HCT116 (cell line): ENCODE measurements around the gene OR2T2. TPM values are rescaled to one million over a fixed set of nuclear protein-coding genes. Genes with fewer than 3 reads are reported as not detected.
"Not testable (repeated sequence)": the region's sequence is repeated elsewhere in the genome, so short reads cannot be mapped to it uniquely, and the experiment has no call there.

Experiments
- ATAC-seq: fragments of 200-7000 bp; cut with Tn5 transposase; 2 replicates; pipeline ENCODE4 v1.9.1; 2020; ENCODE audit warnings: mild to moderate bottlenecking, moderate library complexity
- BruUV-seq: library from RNA; stranded (reverse); fragments of 400-500 nt; replicated peaks from 2 replicates; lab custom pipeline; 2021; lab: Mats Ljungman, UMichigan
- CTCF ChIA-PET: fragments of 300-600 bp; sonication (Branson Sonifier 250); formaldehyde crosslinking; loops from one replicate; lab custom pipeline; 2021; ENCODE audit warnings: antibody characterized with exemption; lab: Charles Lee
- POLR2A ChIA-PET: fragments of 300-600, 350-600 bp; sonication (Branson Sonifier 250); formaldehyde crosslinking; loops from one replicate; lab custom pipeline; 2021; ENCODE audit warnings: antibody characterized with exemption; lab: Charles Lee
- RAD21 ChIA-PET, 2 experiments: fragments of 300-600 bp; sonication (Branson Sonifier 250); formaldehyde crosslinking; loops; one replicate each; lab custom pipeline; 2023; ENCODE audit warnings: low total read pairs in 2 of 2; ENCODE audit not compliant: uncharacterized antibody in 2 of 2, unreplicated experiment in 2 of 2, low non-redundant PET in 1 of 2; lab: Charles Lee
- DNase-seq: peaks from one replicate; pipeline ENCODE4 v3.0.0-alpha.2; 2010; ENCODE audit warnings: low read depth, low spot score
- H2AFZ ChIP-seq: fragments of 200-600 bp; shearing (Covaris generic), sonication (generic); 2 replicates; pipeline ENCODE4 v1.6.1; 2017; ENCODE audit warnings: low read depth, mixed run types, mixed read lengths, antibody characterized with exemption, low read length; ENCODE audit not compliant: poor library complexity, severe bottlenecking
- H3K27ac ChIP-seq: 2 replicates; pipeline ENCODE4 v1.5.1; 2012; ENCODE audit warnings: low read depth, low read length
- H3K27me3 ChIP-seq: fragments of 200-600 bp; sonication (generic); 2 replicates; pipeline ENCODE4 v1.6.1; 2016; ENCODE audit warnings: mixed run types, low read length, mixed read lengths; ENCODE audit not compliant: insufficient read depth
- H3K36me3 ChIP-seq, 2 experiments: fragments of 200-500 bp in 1 of 2; fragments of 200-600 bp in 1 of 2; sonication (Bioruptor generic) in 1 of 2; sonication (generic) in 1 of 2; 2 replicates each; pipeline versions ENCODE4 v1.5.1 to v1.6.1; 2014 to 2016; ENCODE audit warnings: low read length in 2 of 2, inconsistent platforms in 1 of 2, mixed read lengths in 1 of 2, mixed run types in 1 of 2; ENCODE audit not compliant: insufficient read depth in 2 of 2, control insufficient read depth in 1 of 2
- H3K4me1 ChIP-seq, 2 experiments: fragments of 200-600 bp in 1 of 2; sonication (generic) in 1 of 2; 2 replicates each; pipeline versions ENCODE4 v1.5.1 to v1.6.1; 2012 to 2017; ENCODE audit warnings: low read length in 2 of 2, inconsistent platforms in 1 of 2, mild to moderate bottlenecking in 1 of 2, mixed read lengths in 1 of 2, mixed run types in 1 of 2, moderate library complexity in 1 of 2; ENCODE audit not compliant: insufficient read depth in 2 of 2, control insufficient read depth in 1 of 2
- H3K4me2 ChIP-seq: fragments of 200-600 bp; sonication (generic); 2 replicates; pipeline ENCODE4 v1.6.1; 2017; ENCODE audit warnings: mixed run types, low read length, mixed read lengths
- H3K4me3 ChIP-seq, 2 experiments: fragments of 200-600 bp in 1 of 2; sonication (generic) in 1 of 2; replicated peaks in 1 of 2; 2 replicates each; pipeline ENCODE4 v1.5.1; 2011 to 2016; ENCODE audit warnings: low read length in 2 of 2, control low read depth in 1 of 2, low read depth in 1 of 2, mild to moderate bottlenecking in 1 of 2, mixed read lengths in 1 of 2, mixed run types in 1 of 2
- H3K79me2 ChIP-seq: fragments of 200-600 bp; sonication (generic); 2 replicates; pipeline ENCODE4 v1.6.1; 2017; ENCODE audit warnings: mild to moderate bottlenecking, mixed run types, low read length, moderate library complexity, mixed read lengths; ENCODE audit not compliant: insufficient read depth
- H3K9ac ChIP-seq: fragments of 200-600 bp; sonication (generic); 2 replicates; pipeline ENCODE4 v1.6.1; 2016; ENCODE audit warnings: low read length, mixed read lengths
- H3K9me2 ChIP-seq: fragments of 200-600 bp; sonication (generic), shearing (Covaris generic); 2 replicates; pipeline ENCODE4 v1.6.1; 2017; ENCODE audit warnings: mixed run types, mild to moderate bottlenecking, moderate library complexity; ENCODE audit not compliant: insufficient read depth
- H3K9me3 ChIP-seq, 2 experiments: fragments of 200-500 bp in 1 of 2; fragments of 200-600 bp in 1 of 2; sonication (Bioruptor generic) in 1 of 2; sonication (generic) in 1 of 2; 2 replicates each; pipeline ENCODE4 v1.6.1; 2014 to 2017; ENCODE audit warnings: low read length in 2 of 2, mixed read lengths in 2 of 2, inconsistent platforms in 1 of 2, low read depth in 1 of 2, mild to moderate bottlenecking in 1 of 2, mixed run types in 1 of 2, moderate library complexity in 1 of 2; ENCODE audit not compliant: control insufficient read depth in 1 of 2, insufficient read depth in 1 of 2
- H4K20me1 ChIP-seq: fragments of 200-600 bp; sonication (generic), shearing (Covaris generic); 2 replicates; pipeline ENCODE4 v1.6.1; 2017; ENCODE audit warnings: mixed run types, mild to moderate bottlenecking, moderate library complexity; ENCODE audit not compliant: insufficient read depth
- EZH2 ChIP-seq: fragments of 200-600 bp; sonication (generic); IDR thresholded peaks from 2 replicates; pipeline ENCODE4 v1.6.1; 2017; ENCODE audit warnings: antibody characterized with exemption, mixed run types
- ZBTB33 ChIP-seq: IDR thresholded peaks from 2 replicates; pipeline ENCODE4 v1.6.1; 2011; ENCODE audit warnings: mild to moderate bottlenecking, low read length, moderate library complexity; ENCODE audit not compliant: insufficient replicate concordance; ENCODE audit errors: extremely low read depth
- intact Hi-C: fragments of 100-400 bp; cut with micrococcal nuclease; formaldehyde crosslinking; loops from 2 replicates; pipeline ENCODE4 v1.10.0; 2022
- total RNA-seq: library from RNA; stranded (reverse); gene quantifications from one replicate; pipeline ENCODE4 v1.2.1, GENCODE V29; 2021; ENCODE audit not compliant: unreplicated experiment

OR2T2 gene
- total RNA-seq, 1 experiment from 2014 or later = not detected

DNA sequence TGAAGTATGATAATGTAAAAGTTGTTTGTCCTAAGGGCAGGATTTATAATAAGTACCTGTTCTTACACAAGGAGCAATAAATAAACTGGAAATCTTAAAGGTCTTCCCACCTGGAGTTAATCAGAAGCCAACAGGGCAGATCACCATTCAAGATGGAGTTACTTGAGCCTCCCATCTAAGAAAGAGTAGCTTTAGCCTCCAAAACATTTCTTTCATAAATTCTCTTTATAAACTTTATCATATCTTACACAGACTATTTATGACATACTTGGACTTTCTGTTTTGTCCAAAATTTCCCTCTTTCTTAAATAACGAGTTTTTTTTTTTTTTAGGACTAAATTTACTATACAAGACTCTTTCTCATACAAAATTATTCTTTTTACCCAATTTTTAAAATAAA, 24.1 kb upstream of the OR2T2 start (continued):
- TF ChIP-seq ZBTB33 = no peak
- TF ChIP-seq EZH2 = no peak

- H3K9me2 ChIP-seq, H3K79me2 ChIP-seq, H3K36me3 ChIP-seq, H2AFZ ChIP-seq, RAD21 ChIA-PET, H3K9me3 ChIP-seq, H3K4me1 ChIP-seq, H3K4me3 ChIP-seq, intact Hi-C loops, H3K27me3 ChIP-seq, DNase-seq, H3K4me2 ChIP-seq, ATAC-seq, H4K20me1 ChIP-seq, H3K27ac ChIP-seq, POLR2A ChIA-PET, CTCF ChIA-PET, H3K9ac ChIP-seq, BruUV-seq: not testable (repeated sequence)
Measured at GRCh38 chr1:248427526-248428191, 17.8 kb upstream of the OR2T2 start.

DNA sequence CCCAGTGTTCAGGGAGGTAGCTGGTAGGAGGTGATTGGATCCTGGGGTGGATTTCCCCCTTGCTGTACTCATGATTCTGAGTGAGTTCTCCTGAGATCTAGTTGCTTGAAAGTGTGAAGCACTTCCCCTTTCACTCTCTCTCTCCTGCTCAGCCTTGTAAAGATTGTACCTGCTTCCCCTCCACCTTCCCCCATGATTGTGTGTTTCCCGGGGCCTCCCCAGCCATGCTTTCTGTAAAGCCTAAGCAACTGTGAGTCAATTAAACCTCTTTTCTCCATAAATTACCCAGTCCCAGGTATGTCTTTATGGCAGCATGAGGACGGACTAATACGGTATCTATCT, 17.3 kb upstream of the OR2T2 start:
- H3K9ac ChIP-seq, H3K4me3 ChIP-seq, DNase-seq, H3K36me3 ChIP-seq, BruUV-seq, H3K27me3 ChIP-seq, RAD21 ChIA-PET, H4K20me1 ChIP-seq, H3K4me1 ChIP-seq, H3K79me2 ChIP-seq, intact Hi-C loops, H3K9me2 ChIP-seq, ATAC-seq, CTCF ChIA-PET, H3K9me3 ChIP-seq, H3K4me2 ChIP-seq, H2AFZ ChIP-seq, POLR2A ChIA-PET, H3K27ac ChIP-seq: not testable (repeated sequence)

DNA sequence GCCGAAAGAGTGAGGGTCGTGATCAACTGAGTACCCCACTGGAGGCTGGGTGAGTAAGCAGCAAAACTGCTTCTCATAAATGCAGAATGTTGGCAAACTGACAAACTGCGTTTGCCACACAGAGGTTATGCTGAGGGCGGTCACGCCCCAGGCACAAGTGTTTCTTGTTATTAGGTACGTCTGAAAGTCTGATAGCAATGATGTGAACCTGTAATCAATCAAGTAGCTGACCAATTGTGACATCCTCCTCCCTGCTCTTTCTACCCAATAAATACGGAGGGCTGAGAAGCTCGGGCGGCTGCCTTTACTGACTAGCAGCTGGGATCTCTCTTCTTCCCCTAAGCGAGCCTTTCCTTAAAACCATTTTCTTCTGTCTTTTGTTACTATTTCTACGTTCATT, 13.8 kb upstream of the OR2T2 start:
- RAD21 ChIA-PET, H3K4me3 ChIP-seq, intact Hi-C loops, H4K20me1 ChIP-seq, ATAC-seq, H3K9me3 ChIP-seq, H3K27me3 ChIP-seq, CTCF ChIA-PET, DNase-seq, H3K4me2 ChIP-seq, H3K9ac ChIP-seq, BruUV-seq, H3K27ac ChIP-seq, POLR2A ChIA-PET, H3K79me2 ChIP-seq, H3K4me1 ChIP-seq, H3K36me3 ChIP-seq, H2AFZ ChIP-seq, H3K9me2 ChIP-seq: not testable (repeated sequence)
